Measurements from ENCODE around the gene ADGRB3.
"Not testable (repeated sequence)": the region's sequence is repeated elsewhere in the genome, so short reads cannot be mapped to it uniquely, and the experiment has no call there.

The ADGRB3 gene

GRCh38 chr6:69370763-69371162 lies 735.7 kb downstream of the ADGRB3 start:
- no peak for DNase-seq

- DNase-seq: no peak
These were observed 743.2 kb downstream of the ADGRB3 start for GRCh38 chr6:69378326-69378725.

GRCh38 chr6:69379518-69379917 lies 744.4 kb downstream of the ADGRB3 start:
- no peak for DNase-seq

GRCh38 chr6:69383627-69384026 lies 748.5 kb downstream of the ADGRB3 start:
- DNase-seq: no peak

GRCh38 chr6:69386426-69386825 lies 751.3 kb downstream of the ADGRB3 start:
- DNase-seq: no peak

GRCh38 chr6:69390125-69390524 lies 755.0 kb downstream of the ADGRB3 start:
- no peak for DNase-seq

- no peak for DNase-seq
These were observed 756.0 kb downstream of the ADGRB3 start for GRCh38 chr6:69391106-69391505.

- no peak for DNase-seq
These were observed 757.7 kb downstream of the ADGRB3 start for GRCh38 chr6:69392745-69393144.

GRCh38 chr6:69398311-69398710 lies 763.2 kb downstream of the ADGRB3 start:
- no peak for DNase-seq

- no peak for DNase-seq
These were observed 763.6 kb downstream of the ADGRB3 start for GRCh38 chr6:69398729-69399128.

GRCh38 chr6:69408886-69409285 lies 773.8 kb downstream of the ADGRB3 start:
- DNase-seq: no peak

- no peak for DNase-seq
These were observed 781.7 kb downstream of the ADGRB3 start for GRCh38 chr6:69416776-69417175.

- no peak for DNase-seq
These were observed 786.2 kb downstream of the ADGRB3 start for GRCh38 chr6:69421269-69421668.

- DNase-seq: no peak
These were observed 786.9 kb downstream of the ADGRB3 start for GRCh38 chr6:69422020-69422419.

GRCh38 chr6:69422475-69422874 lies 787.4 kb downstream of the ADGRB3 start:
- peak; percentile 4 for DNase-seq

- DNase-seq: no peak
These were observed 788.7 kb downstream of the ADGRB3 start for GRCh38 chr6:69423785-69424184.

- no peak for DNase-seq
These were observed 789.5 kb downstream of the ADGRB3 start for GRCh38 chr6:69424581-69424980.

- DNase-seq: no peak
These were observed 792.8 kb downstream of the ADGRB3 start for GRCh38 chr6:69427882-69428281.

GRCh38 chr6:69432168-69432567 lies 797.1 kb downstream of the ADGRB3 start:
- DNase-seq: not testable (repeated sequence)

- not testable (repeated sequence) for DNase-seq
These were observed 798.0 kb downstream of the ADGRB3 start for GRCh38 chr6:69433116-69433515.

GRCh38 chr6:69438113-69438512 lies 803.0 kb downstream of the ADGRB3 start:
- no peak for DNase-seq
